NCI-H2227 treated with DMSO at 0.1 percent for 48 hours (cell line): ENCODE data around the gene IFNAR2.
"Not testable (repeated sequence)": the region's sequence is repeated elsewhere in the genome, so short reads cannot be mapped to it uniquely, and the experiment has no call there.

Experiments
- DNase-seq: peaks from one replicate; lab custom pipeline; 2025; lab: John Stamatoyannopoulos, UW

IFNAR2 gene

GRCh38 chr21:33217138-33217520 is 12.6 kb upstream of the IFNAR2 start:
- DNase-seq, result no peak

DNA sequence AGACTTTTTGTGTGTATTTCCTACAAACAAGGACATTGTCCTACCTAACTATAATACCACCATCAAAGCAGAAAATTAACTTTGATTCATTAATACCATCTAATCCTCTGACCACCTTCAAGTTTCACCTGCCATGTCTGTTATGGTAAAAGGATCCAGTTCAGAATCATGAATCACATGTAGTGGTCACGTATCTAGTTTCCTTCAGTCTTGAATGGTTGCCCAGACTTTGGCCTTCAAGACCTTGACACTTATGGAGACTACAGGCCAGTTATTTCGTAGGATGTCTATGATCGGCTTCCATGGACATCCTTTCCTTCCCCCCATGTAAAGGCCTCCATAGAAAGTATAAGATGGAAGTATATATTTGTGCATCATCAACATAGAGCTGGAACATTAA is 10.4 kb upstream of the IFNAR2 start:
- DNase-seq, result no peak

DNA sequence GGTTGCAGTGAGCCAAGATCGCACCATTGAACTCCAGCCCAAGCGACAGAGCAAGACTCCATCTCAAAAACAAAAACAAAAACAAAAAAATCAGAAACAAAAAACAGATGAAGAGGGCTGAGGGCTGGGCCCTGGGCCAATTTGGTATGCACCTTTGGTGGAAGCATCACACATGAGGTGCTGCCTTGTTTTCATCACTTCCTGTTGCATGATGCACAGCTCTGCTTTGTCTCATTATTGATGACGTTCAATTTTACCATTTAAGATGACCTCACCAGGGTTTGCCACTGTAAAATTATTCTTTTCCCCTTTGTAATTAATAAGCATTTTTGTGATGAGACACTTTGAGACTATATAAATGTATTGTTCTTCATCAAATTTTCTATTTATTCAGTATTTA is 9.8 kb upstream of the IFNAR2 start:
- DNase-seq, result no peak

- not testable (repeated sequence) for DNase-seq
These were observed 4.4 kb upstream of the IFNAR2 start for GRCh38 chr21:33225376-33225775.

GRCh38 chr21:33228455-33228854 is 1.3 kb upstream of the IFNAR2 start:
- no peak for DNase-seq

DNA sequence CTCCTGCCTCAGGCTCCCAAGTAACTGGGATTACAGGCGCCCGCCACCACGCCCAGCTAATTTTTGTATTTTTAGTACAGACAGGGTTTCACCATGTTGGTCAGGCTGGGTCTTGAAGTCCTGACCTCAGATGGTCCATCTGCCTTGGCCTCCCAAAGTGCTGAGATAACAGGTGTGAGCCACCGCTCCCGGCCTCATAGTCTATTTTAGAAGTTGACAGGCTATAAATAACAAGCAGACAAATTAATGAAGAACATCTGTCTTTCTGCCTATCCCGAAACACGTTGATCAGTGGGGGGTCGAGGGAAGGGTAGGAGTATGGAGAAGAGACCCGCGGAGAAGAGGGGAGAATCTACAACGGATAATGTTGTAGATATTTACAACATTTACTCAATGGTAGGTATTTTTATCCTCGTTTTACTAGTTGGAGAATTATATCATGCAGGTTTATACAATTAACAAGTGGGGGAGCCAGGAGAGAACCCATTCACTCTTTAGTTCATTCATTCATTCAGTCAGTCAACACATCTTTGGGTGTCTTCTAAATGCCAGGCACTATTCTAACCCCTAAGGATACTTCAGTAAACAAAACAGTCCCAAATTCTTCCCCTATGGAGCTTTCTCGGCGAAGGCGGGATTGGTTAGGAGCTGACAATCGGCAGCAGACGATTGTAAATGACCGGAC is 497 bp upstream of the IFNAR2 start:
- DNase-seq, result no peak

GRCh38 chr21:33230545-33231324 is 997 bp downstream of the IFNAR2 start:
- no peak for DNase-seq

DNA sequence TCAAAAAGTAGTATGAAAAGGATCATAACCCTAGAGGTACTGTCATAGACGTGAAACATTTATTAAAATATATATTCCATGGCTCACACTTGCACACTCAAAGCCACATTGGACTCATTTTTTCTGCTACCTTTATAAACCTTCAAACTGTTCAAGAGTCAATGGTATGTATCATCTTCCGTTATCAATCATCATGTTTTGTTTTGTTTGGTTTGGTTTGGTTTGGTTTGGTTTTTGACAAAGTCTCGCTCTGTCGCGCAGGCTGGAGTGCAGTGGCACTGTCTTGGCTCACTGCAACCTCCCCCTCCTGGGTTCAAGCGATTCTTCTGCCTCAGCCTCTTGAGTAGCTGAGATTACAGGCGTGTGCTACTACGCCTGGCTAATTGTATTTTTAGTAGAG is 1.8 kb downstream of the IFNAR2 start:
- DNase-seq, result no peak

DNA sequence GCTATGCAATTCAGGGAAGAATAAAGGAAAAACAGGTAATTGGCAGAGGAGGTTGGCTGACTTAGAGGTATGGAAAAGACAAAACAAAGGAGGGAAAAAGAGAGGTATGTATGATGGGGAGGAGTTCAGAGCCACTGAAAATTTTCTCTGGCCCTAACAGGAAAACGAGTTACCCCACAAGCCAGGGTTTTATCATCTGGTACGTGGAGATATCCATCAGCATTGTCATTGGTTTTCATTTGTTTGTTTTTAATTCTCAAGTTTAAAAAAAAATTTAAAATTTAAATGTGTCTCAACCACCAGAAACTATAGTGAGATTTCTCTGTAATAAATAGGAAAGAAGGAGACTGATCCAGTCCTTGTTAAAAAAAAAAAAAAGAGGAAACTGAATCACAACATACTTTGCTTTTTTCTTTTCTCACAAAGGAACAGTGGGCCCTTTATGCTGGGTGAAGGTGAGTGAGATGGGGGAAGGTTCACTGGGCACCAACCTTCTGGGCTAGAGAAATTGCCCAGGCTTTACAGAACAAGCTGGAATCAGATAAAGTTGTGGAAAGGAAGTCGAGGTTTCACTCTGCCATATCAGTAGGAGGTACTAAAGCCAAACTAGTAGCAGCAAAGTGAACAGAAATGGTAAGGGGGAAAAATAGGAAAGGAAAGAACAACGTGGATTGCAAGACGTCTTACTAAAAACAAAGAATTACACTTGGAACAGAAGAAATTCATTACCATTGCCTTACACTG is 2.7 kb downstream of the IFNAR2 start:
- DNase-seq, result no peak

DNA sequence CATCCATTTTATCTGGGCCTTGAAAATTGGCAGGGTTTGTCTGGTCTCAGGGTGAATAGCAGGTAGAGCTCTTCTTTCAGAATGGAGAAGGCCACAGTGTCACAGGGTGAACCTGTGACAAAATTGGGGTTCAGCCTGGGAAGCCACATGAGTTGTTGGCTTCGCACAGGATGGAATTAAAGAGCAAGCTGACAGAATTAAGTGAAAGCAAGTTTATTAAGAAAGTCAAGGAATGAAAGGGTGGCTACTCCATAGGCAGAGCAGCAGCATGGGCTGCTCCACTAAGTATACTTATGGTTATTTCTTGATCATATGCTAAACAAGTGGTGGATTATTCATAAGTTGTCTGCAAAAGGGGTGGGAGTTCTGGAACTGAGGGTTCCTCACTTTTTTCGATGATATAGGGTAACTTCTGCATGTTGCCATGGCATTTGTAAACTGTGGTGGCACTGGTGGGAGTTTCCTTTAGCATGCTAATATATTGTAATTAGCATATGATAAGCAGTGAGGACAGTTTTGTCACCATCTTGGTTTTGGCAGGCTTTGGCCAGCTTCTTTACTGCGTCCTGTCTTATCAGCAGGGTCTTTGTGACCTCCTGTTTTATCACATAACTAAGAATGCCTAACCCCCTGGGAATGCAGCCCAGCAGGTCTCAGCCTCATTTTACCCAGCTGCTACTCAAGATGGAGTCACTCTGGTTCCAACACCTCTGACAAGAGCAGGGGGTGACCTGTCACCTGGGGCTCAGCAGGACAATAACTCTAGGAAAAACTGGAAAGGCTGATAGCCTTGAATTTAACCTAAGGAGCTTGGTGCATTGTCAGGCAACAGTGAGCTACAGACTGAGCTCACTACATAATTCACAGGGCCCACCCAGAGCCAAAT is 5.1 kb downstream of the IFNAR2 start:
- DNase-seq, result no peak

DNA sequence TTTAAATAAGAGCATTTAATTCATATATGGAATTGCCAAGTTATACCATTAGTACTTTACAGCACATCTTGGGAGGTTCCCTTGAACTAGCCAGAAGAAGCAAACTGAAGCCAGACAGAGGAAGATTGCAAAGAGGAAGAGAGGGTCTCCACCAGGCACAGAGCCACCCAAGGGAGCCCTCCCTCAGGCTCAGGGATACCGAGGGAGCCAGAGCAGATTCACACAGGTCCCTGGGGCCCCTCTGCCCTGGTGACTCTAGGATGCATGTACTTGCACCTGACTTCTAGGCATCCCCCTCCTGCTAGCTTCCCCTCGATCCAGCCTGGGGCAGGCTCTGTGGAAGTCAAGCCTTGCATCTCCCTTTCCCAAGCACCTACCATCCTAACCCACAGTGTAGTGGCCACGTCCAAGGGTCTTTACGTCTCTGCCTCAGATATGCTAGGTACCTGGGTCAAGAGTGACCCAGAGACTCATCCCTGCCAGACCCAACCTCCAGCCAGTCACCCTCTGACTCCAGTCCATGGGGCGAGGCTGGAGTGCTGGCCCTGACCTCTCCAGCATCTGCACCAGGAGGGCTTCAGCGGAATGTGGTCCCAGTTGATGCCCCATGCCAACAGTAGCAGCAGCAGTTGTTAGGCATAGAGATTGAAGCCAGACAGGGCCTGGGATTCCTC is 6.4 kb downstream of the IFNAR2 start:
- no peak for DNase-seq

GRCh38 chr21:33236766-33237165 is 7.0 kb downstream of the IFNAR2 start:
- no peak for DNase-seq

GRCh38 chr21:33237486-33237885 is 7.7 kb downstream of the IFNAR2 start:
- DNase-seq, result no peak

DNA sequence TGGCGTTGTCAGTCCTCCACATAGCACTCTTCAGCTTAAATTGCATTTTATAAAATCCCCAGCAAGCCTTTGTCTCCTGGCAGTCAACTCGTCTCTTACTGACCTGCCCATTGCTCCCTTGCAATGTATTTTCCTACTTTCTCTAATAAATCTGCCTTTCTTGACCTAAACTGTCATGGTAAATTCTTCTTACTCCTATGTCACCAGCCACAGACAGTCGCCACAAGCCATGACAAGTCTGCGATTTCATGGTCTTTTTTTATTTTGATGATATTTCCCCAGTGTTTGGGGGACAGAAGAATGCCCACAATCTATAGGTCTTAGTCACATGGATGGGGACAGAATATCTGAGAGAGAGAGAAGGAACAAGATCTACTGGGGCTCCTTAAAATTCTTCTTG is 8.4 kb downstream of the IFNAR2 start:
- no peak for DNase-seq

GRCh38 chr21:33238565-33239255 is 9.0 kb downstream of the IFNAR2 start:
- no peak for DNase-seq

DNA sequence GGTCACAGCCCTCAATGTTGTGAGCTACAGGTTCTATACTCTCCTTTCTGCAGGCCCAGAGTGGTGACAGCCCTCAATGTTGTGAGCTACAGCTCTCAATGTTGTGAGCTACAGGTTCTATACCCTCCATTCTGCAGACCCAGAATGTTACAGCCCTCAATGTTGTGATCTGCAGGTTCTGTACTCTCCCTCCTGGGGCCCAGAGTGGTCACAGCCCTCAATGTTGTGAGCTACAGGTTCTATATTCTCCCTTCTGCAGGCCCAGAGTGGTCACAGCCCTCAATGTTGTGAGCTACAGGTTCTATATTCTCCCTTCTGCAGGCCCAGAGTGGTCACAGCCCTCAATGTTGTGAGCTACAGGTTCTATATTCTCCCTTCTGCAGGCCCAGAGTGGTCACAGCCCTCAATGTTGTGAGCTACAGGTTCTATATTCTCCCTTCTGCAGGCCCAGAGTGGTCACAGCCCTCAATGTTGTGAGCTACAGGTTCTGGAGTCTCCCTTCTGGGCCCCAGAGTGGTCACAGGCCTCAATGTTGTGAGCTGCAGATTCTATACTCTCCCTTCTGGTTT is 9.9 kb downstream of the IFNAR2 start:
- not testable (repeated sequence) for DNase-seq

DNA sequence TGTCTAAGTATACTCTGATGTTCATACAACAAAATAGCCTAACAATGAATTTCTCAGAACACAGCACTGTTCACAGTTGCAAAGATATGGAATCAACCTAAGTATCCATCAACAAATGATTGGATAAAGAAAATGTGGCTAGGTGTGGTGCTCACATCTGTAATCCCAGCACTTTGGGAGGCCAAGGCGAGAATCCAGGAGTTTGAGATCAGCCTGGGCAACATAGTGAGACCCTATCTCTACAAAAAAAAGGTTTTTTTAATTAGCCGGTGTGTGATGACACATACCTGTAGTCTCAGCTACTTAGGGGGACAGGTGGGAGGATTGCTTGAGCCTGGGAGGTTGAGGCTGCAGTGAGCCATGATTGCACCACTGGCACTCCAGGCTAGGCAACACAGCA is 10.7 kb downstream of the IFNAR2 start:
- DNase-seq, result no peak

DNA sequence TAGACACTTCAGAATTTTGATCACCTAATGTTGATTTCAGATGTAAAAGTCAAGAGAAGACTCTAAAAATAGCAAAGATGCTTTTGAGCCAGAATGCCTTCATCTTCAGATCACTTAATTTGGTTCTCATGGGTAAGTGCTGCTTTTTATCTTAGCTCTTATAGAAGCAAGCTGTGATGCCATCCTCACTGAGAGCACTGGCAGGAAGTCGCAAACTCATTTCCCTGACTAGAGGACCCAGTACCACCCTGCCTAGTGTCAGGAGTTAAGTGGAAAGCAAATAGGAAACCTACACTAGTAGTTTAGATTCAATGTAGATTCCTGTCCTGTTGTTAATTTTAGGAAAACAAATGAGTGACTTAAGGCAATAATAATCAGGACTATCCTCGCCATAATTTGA is 12.1 kb downstream of the IFNAR2 start:
- no peak for DNase-seq

GRCh38 chr21:33242846-33243245 is 13.1 kb downstream of the IFNAR2 start:
- DNase-seq, result not testable (repeated sequence)

DNA sequence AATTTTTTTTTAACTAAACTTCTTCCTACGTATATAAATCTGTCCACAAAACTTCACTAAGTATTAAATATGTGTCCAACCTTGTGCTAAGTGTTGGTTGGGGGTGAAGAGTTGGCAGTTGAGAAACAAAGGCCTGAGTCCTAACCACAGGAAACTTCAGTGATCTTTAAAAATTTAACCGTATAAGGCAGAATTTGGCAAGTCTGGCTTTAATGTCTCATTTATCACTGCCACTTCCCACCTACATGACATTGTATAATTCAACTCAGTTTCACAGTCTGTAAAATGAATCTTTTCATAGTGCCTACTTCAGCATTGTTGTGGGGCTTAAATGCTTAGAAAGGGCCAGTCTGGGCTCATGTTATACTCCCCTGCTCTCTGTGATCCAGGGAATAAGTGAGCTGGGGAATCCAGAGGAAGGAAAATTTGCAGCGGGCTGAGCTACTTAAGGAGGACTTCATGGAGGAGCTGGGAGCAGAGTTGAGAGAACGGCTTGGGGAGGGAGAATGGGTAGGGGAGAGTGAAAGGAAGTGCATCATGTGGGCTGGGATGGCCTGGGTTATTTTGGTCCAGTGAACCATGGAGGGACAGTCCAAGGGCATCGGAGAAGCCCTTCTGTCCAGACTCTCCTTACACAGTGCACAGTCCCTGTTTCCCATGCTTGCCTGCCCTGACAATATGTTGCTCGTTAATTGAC is 14.5 kb downstream of the IFNAR2 start:
- no peak for DNase-seq
